HUDEP-2 (cell line): ENCODE measurements around the gene MYH10.

Experiments
- DNase-seq, 76 experiments: peaks; one replicate each; lab custom pipeline; 2025; ENCODE audit not compliant: unreplicated experiment in 76 of 76; lab: John Stamatoyannopoulos, UW

The MYH10 gene

GRCh38 chr17:8500609-8501008 lies 129.9 kb downstream of the MYH10 start:
- no peak for DNase-seq

DNA sequence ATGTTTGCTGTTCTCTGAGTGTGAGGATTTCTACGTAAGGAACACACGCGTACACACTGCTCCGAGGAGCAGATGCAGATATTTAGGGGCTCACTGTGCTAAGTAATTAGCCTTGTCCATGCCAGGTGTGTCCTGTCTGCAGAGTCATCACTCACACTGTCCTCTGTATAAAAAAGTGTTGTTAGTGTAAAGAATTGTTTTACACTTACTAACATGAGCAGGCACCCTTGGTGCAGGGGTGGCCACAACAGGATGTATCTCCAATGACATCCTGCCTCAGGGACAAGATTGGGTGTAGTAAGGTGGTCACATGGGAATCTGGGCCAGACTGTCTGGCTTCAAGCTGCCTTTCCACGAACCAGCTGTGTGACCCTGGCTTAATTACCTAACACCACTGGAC lies 130.9 kb downstream of the MYH10 start:
- no peak for DNase-seq

DNA sequence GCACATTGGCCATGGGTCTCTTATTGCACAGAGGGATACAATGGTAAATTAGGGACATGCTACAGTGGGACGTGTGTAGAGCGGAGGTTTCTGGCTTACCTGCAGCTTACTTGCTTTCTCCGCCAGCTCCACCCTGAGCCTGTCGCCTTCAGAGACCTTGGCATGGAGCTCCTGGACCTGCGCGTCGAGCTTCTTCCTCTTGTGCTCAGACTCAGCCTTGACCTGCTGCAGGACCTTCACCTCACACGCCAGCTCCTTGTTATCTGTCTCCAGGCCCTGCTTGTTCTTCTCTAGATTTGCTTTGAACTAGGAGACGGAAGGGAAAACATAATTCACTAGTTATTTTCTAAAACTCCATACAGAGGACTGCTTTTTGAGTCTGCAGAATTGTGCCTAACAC lies 131.4 kb downstream of the MYH10 start:
- no peak for DNase-seq

GRCh38 chr17:8496081-8496480 lies 134.4 kb downstream of the MYH10 start:
- no peak for DNase-seq

DNA sequence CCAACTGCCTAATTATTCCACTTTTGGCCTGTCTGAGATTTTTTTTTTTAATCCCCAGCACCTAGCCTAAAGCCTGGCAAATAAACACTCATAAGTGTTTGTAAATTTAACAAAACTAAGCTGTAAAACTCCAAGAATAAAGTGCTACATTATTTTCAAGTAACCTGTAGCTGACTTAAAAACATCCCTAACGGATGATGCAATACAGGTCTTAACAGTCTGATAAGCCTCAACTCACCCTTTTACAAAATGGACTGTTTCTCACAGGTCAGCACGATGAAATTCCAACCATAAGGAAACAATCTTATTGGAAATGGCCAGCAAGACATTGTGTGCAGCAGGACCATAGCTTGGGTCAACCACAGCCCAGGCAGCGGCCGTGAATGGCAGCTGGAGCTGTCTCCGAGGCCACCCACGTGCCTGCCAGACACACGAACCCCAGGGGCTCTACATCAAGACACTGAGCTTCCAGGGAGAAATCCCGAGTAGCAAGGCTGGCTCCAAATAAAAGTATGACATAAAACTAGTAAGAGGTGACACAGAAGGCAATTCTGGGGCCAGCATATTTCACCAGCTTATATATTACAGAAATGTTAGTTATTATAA lies 135.9 kb downstream of the MYH10 start:
- DNase-seq = no peak

GRCh38 chr17:8494021-8494420 lies 136.5 kb downstream of the MYH10 start:
- no peak for DNase-seq

DNA sequence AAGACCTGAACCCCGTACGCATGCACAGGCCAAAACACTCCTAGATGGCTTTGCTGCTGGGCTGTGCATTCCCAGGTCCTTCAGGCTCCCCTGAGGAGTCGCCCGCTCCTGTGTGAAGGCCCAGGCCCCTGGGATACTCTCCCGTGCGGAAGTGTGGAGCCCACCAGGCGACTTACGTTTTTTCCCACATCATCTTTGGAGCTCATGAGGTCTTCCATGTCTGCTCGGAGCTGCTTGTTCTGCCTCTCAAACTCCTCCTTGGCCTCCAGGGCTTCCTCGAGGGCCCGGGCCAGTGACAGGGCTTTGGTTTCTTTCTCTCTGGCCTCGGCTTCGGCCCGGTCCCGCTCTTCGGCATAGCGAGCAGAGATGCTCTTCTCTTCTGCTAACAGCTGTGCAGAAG lies 138.4 kb downstream of the MYH10 start:
- DNase-seq = no peak

GRCh38 chr17:8490256-8491023 lies 140.1 kb downstream of the MYH10 start:
- no peak for DNase-seq

DNA sequence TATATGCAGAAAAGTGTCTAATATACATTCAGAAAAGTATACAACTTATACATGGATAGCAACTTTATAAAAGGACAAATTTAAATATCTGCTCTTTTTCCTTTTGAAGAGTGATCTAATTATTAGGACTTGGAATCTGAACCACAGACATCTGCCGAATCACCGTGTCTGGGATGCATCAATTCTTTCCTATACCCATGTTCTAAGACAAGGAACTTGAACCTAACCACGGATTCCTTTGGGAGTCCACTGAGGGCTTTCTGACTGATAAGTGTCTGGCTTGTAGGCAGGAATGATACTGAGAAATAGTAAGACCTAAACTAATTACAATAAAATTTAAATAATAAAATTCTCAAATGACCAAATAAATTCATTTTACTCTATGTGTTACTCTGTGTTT lies 140.7 kb downstream of the MYH10 start:
- DNase-seq = no peak

DNA sequence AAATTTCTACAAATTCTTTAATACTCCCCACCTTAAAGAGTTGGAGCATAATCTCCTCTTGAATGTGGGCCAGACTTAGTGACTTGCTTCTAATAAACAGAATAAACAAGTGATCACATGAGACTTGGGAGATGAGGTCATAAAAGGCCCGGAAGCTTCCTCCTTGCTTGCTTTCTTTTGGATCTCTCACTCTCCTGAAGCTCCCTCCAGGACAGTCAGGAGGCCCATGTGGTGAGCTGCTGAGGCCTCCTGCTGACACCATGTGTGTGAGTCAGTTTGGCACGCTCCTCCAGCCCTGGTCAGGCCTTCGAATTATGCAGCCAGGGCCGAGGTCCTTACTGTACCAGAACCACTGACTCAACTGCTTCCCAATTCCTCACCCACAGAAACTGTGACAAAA lies 141.6 kb downstream of the MYH10 start:
- DNase-seq = peak in 4 of 76 experiments; percentile 7 to 14 (median 12)

DNA sequence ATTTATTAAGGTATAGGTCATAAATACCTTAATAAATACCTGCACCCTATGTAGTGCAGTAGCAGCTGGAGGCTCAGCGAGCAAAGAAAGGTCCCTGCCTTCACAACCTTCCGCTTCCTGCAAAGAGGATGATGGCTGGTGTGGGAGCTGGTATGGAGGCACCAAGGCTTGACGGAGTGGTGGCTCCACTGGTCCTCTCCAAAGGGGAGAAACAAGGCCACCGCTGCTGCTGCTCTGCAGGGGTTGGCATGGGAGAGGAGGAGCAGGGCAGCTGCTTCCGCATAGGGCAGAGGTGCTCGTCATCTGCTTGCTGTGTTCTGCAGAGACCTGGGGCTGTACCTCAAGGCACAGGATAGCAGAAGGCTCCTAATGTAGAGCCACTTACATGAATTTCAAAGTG lies 142.0 kb downstream of the MYH10 start:
- no peak for DNase-seq

DNA sequence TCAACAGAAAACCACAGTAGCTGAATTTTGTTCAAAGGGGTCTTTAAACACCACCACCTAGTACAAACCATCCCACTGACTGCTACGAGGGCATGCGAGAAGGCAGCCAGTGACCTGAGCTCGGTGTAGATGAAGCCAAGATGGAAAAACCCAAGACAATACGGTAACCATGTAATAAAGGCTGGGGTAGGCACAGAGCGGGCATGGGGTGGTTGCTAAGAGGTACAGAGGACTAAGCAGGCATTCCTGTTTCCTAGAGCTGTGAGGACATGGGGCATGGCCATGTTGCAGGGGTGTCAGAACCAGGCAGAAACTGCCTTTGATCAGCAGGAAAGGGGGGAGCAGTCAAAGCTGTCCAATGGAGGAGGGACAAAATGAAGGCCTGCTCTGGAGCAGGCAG lies 142.8 kb downstream of the MYH10 start:
- DNase-seq = no peak

- DNase-seq = no peak
These were observed 143.3 kb downstream of the MYH10 start for GRCh38 chr17:8487130-8487645.

DNA sequence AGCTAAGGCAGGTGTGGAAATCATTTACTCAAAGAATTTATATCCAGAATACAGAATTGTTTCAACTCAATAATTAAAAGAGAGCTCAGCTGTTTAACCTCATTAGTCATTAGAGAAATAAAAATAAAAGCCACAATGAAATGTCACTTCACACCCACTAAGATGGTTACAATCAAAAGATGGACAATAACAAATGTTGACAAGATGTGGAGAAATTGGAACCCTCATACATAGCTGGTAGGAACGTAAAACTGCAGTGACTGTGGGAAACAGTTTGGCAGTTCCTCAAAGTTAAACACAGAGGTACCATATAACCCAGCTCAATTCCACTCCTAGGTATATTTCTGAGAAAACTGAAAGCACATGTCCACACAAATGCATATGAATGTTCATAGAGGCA lies 145.0 kb downstream of the MYH10 start:
- DNase-seq = no peak

GRCh38 chr17:8484465-8484864 lies 146.1 kb downstream of the MYH10 start:
- DNase-seq = no peak

GRCh38 chr17:8482546-8482945 lies 148.0 kb downstream of the MYH10 start:
- DNase-seq = no peak

DNA sequence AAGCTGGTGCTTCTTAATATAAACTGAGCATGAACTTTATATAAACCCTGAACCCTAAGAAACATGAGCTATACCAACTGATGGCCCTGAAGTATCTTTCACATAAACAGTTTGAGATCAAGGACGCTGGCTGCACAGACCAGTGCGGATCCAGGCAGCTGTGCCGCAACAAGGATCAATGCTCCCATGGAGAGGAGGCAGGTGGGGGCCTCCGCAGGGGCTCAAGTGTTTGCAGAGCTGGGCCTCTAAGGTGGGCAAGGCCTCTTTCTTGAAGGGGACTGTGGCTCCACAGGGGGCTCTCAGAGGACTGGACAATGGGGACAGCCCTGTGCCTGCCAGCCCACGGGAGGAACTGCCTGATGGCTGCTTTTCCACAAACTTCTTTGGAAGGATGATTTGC lies 148.8 kb downstream of the MYH10 start:
- DNase-seq = no peak

GRCh38 chr17:8481089-8481488 lies 149.4 kb downstream of the MYH10 start:
- no peak for DNase-seq

GRCh38 chr17:8480011-8480976 lies 150.2 kb downstream of the MYH10 start:
- no peak for DNase-seq

DNA sequence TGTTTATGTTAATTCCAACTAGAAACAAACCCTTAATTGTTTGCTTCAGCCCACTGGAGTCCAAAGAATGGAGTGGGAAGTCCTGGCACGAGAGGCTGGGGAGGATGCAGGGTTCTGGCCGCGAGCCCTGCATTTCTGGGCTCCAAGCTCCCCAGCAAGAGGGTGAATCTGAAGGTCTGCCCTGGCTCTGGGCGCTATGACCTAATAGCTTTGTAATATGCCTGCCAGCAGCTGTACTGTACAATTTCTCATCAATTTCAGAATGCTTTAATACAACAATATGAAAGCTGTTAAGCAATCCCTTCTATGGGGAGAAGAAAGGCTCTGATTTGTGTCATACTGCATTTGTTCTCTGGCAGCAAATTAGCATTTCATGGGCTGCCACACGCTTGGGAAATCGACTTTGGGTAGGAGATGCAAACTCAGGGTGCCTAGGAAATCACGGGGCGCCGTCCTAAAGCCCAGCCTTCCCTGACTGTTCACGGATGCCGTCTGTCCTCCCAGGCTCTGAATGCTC lies 151.0 kb downstream of the MYH10 start:
- DNase-seq = no peak
